Measurements from ENCODE around the gene TANC1. TPM values are rescaled to one million over a fixed set of nuclear protein-coding genes. Genes with fewer than 3 reads are reported as not detected.

The TANC1 gene
- total RNA-seq, 2 experiments from 2014 or later, result 0.15 to 0.25 TPM

DNA sequence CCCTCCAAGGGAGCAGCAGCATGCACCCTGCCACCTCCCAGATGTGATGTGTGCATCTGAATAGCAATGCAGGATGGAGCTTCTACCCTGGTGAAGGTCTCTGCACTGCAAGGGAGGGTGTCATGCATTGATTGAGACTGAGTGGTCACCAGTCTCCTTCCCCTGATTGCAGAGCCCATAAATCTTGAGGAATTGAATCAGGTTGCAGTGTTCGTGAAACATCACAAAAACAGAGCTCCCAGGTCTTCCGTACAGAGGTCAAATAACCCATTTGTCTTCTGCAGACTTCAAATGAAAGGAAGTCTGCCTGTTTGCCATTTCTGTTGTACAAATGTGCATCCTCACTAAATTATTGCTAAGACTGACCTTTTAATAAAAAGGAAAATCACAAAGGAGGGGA is 181.3 kb downstream of the TANC1 start:
- ChIA-PET POLR2A (no interaction called here), CTCF (no interaction called here)

GRCh38 chr2:159150280-159150746 is 181.9 kb downstream of the TANC1 start:
- CTCF ChIA-PET, result no interaction called here
- POLR2A ChIA-PET, result no interaction called here

- ChIA-PET CTCF (interaction anchor here (0.7 kb wide), 1 partner anchor 1919 kb away, joined by 3 read pairs; no protein-coding TSS in a partner anchor), POLR2A (interaction anchor here (0.7 kb wide), 1 partner anchor 596 kb away, joined by 7 read pairs; no protein-coding TSS in a partner anchor)
Observed at GRCh38 chr2:159151198-159152127, 183.0 kb downstream of the TANC1 start.

- POLR2A ChIA-PET, result interaction anchor here (0.7 kb wide), 1 partner anchor 595 kb away, joined by 7 read pairs; no protein-coding TSS in a partner anchor
- CTCF ChIA-PET, result interaction anchor here (0.7 kb wide), 2 partner anchors 16 to 1918 kb away, joined by 3 read pairs; no protein-coding TSS in a partner anchor
Observed at GRCh38 chr2:159152128-159152778, 183.8 kb downstream of the TANC1 start.

DNA sequence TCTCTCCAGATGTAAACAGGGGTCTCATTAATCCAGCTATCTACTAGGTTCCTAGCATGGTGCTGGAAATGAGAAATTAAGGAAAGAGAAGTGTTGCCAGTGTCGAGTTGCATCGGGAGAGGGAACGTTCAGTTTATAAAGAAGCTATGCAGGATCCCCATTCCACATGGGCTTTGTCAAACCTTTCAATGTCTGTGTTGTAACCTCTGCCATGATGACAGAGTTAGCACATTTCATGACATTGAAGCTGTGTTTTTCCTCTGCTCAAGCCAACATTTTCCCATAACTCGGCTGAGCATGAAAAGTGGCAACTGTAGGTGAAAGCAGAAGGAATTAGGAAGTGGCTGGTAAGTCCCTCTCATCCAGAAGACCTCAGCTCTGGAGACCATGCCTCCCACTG is 184.6 kb downstream of the TANC1 start:
- ChIA-PET POLR2A (no interaction called here), CTCF (interaction anchor here (0.6 kb wide), 1 partner anchor 10 kb away, joined by 3 read pairs; no protein-coding TSS in a partner anchor)

DNA sequence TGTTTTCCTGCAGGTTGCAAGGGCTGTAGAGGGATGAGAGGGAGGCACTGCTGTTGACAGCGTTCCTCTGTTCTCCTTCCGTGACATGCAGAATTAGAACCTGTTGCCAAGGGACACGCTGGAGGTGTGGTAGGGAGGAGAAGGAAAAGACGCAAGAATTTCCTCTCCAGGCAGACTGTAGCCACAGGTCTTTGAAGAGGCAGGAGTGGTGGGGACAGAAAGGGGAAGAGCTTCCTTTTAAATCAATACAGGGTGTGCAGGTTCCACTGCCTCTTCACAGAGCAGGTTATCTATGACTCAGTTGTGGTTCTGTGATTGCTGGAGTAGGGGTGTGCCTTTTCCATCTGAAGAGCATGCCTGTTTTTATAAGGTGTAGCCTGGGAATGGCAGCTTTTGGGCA is 185.0 kb downstream of the TANC1 start:
- ChIA-PET CTCF (interaction anchor here (0.6 kb wide), 1 partner anchor 10 kb away, joined by 3 read pairs; no protein-coding TSS in a partner anchor), POLR2A (no interaction called here)

DNA sequence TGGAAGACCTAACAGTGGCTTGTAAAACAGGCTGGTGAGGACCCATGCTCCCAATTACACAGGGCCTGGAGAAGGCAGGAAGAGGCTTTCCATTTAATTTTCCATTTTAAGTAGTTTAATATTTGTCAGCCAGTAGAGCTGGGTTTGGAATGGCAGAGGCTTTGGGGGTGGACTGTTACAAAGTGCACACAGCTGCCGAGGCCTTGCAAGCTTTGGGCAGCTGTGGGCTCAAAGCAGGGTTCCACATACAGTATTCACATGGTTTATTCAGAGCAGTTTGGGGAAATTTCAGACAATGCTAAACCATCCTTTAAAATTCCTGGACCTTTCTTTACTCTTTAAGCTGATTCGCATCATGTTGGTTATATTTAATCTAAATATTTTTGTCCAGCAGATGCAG is 185.5 kb downstream of the TANC1 start:
- CTCF ChIA-PET, result no interaction called here

GRCh38 chr2:159154366-159154765 is 185.9 kb downstream of the TANC1 start:
- CTCF ChIA-PET, result no interaction called here
- POLR2A ChIA-PET, result no interaction called here

More for the DNA sequence above, 185.5 kb downstream of the TANC1 start:
- POLR2A ChIA-PET, result no interaction called here

DNA sequence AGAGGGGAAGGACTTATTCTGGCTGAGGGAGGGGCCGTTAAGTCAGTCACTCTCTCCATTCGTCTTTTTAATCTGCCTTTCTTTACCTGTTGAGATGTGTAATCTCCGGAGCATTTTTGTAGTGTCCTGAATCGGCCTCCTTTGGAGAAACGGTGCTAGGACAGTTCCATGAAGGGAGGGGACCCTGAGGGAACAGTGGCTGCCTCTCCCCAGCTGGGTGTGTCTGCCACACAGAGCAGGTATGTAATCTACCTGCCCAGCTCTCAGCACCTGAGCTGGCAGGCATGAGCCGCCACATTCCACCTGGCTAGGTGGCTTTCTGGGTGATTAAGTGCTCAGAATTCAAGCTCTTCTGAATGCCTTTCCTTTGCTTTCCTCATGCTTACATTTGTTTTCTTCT is 186.9 kb downstream of the TANC1 start:
- CTCF ChIA-PET, result no interaction called here
- POLR2A ChIA-PET, result no interaction called here

GRCh38 chr2:159155791-159156190 is 187.4 kb downstream of the TANC1 start:
- POLR2A ChIA-PET, result no interaction called here

GRCh38 chr2:159156834-159157233 is 188.4 kb downstream of the TANC1 start:
- ChIA-PET CTCF (no interaction called here), POLR2A (no interaction called here)

More at GRCh38 chr2:159155791-159156190, 187.4 kb downstream of the TANC1 start:
- CTCF ChIA-PET, result no interaction called here

DNA sequence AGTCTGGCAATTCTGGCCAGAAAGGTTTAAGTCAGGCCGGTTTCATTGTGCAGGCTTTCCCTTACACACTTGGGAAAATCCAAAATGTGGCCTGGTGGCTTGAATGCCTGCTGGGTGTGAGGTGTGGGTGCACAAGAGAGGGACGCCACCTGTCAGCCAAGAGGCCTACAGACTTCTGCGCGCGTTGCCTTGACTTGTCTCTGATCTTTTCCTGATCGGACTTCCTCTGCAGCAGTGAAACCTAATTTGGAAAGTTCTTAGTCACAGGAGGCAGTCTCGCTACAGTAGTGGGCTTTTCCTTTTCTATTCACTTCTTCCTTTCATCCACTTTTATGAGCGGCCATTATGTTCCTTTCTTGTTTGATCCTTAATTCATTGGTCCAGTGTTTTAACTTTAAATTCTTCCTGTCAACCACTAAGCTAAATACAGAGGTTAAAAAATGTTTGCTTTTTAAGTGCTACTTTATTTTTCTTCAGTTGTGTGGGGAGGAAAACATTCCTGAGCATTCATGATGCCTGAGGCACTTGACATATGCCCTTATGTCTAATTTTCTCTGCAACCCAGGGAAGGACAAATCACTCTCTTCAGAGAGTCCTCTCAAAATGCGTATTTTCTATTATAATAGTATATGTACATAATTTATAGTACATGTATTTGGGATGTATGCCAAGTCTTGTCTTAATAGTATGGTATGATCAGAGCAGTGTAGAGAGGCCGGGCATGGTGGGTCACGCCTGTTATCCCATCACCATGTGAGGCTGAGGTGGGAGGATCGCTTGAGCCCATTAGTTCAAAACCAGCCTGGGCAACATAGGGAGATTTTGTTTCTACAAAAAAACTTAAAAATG is 189.1 kb downstream of the TANC1 start:
- POLR2A ChIA-PET, result no interaction called here
- CTCF ChIA-PET, result no interaction called here

- ChIA-PET CTCF (no interaction called here), POLR2A (no interaction called here)
Observed at GRCh38 chr2:159160412-159160811, 192.0 kb downstream of the TANC1 start.

DNA sequence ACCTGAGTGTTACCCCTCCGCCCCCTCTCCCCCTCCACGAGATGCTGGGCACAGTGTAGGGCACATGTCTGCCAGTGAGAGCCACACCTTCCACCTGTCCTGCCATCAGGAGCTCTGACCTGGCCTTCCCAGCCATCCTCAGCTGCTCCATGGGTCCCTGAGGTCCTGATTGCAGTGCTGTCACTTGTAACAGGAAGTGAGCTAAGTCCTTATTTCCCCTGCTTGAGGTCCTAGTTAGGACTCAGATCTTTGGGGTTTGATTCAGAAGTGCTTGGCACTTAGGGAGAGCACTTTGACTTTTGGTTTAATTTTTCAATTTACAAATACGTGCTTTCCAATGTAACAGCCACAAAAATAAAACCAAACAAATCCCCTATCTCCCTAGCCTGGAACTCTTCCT is 192.5 kb downstream of the TANC1 start:
- ChIA-PET CTCF (interaction anchor here (0.5 kb wide), 1 partner anchor 91 kb away, joined by 3 read pairs; no protein-coding TSS in a partner anchor), POLR2A (no interaction called here)

GRCh38 chr2:159163930-159164329 is 195.5 kb downstream of the TANC1 start:
- ChIA-PET CTCF (interaction anchor here (0.6 to 1.4 kb wide), 2 partner anchors 13 to 19 kb away, joined by 3 read pairs; no protein-coding TSS in a partner anchor), POLR2A (no interaction called here)

GRCh38 chr2:159164457-159164911 is 196.0 kb downstream of the TANC1 start:
- CTCF ChIA-PET, result interaction anchor here (0.6 to 1.4 kb wide), 2 partner anchors 12 to 18 kb away, joined by 3 read pairs; no protein-coding TSS in a partner anchor
- POLR2A ChIA-PET, result no interaction called here

DNA sequence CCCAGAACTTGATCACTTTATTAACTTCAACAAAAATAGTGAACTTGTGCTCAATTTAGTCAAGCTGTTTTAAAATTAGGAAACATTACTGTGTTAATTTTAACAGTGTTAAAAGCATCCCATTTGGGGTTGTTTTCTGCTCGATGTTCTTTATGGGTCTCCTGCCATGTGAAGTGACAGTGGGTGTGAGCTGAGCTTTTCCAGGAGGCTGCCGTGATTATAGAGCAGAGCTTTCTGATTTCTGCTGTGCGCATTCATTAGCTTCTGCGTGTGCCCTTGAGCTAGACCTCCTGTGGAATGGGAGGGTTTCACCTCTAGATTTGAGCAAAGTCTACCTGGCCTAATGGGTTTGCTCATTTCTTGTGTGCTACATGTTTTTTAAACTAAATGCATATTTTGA is 196.6 kb downstream of the TANC1 start:
- POLR2A ChIA-PET, result no interaction called here
- CTCF ChIA-PET, result interaction anchor here (1.4 kb wide), 1 partner anchor 18 kb away, joined by 3 read pairs; no protein-coding TSS in a partner anchor

DNA sequence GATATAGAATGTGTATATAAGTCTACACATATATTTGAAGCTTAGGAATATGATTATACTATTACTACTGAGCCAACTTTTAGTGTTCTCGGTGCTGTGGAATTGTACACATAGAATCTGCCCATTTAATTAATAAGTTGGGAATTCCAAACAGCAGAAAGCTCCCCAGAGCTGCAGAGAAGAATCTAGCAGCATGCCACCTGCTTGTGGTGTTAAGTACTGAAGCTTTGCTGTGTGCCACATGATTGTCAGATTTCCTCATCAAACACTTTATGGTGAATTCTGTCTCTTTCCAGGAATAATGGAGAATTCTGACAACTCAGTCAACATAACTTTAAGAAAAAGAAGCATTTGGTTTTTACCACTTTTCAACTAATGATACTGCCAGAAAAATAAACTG is 200.3 kb downstream of the TANC1 start:
- ChIA-PET POLR2A (no interaction called here), CTCF (interaction anchor here (0.6 kb wide), 1 partner anchor 16 kb away, joined by 3 read pairs; no protein-coding TSS in a partner anchor)

DNA sequence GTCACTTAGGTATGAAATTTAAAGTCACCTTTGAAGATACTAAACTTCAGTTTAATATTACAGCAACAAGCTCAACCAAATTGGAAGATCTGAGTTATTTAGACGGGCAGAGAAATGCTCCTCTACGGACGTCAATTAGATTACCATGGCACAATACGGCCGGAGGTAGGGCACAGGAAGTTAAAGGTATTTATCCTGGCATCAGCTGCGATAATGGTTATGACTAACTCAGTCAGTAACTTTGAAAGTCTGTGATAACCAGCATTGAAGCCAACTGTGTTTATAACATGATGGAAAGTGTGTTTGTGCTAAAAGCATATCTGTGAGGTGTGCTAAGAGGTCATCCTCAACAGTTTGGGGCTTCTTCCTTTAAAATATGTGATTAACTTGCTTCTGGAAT is 200.7 kb downstream of the TANC1 start:
- ChIA-PET POLR2A (no interaction called here), CTCF (interaction anchor here (0.6 to 1.0 kb wide), 2 partner anchors 11 to 41 kb away, joined by 3 read pairs; no protein-coding TSS in a partner anchor)

Data from activated CD8-positive, alpha-beta memory T cell treated with anti-CD3 and anti-CD28 coated beads for 36 hours (primary cell).